OCI-LY7 (cell line): Measurements from ENCODE around the gene CSTPP1. TPM values are rescaled to one million over a fixed set of nuclear protein-coding genes. Genes with fewer than 3 reads are reported as not detected.

ENCODE experiments used
- BruUV-seq: library from RNA; stranded (reverse); fragments of 400-500 nt; replicated peaks from 2 replicates; lab custom pipeline; 2021; lab: Mats Ljungman, UMichigan
- CTCF ChIA-PET: fragments of 300-600 bp; sonication (Branson Sonifier 250); formaldehyde crosslinking; loops from one replicate; lab custom pipeline; 2022; ENCODE audit warnings: antibody characterized with exemption; ENCODE audit not compliant: unreplicated experiment; lab: Charles Lee
- POLR2A ChIA-PET: fragments of 300-600 bp; sonication (Branson Sonifier 250); formaldehyde crosslinking; loops from one replicate; lab custom pipeline; 2022; ENCODE audit warnings: antibody characterized with exemption; lab: Charles Lee
- DNase-seq: peaks from one replicate; pipeline ENCODE4 v3.0.0-alpha.2; 2015; ENCODE audit warnings: low spot score
- H2AFZ ChIP-seq: fragments of 200-600 bp; sonication (generic), shearing (Covaris generic); 2 replicates; pipeline ENCODE4 v1.6.1; 2014; ENCODE audit warnings: mild to moderate bottlenecking, antibody characterized with exemption, low read length, moderate library complexity
- H3K27ac ChIP-seq: fragments of 200-600 bp; sonication (generic); 2 replicates; pipeline ENCODE4 v1.5.1; 2014; ENCODE audit warnings: mixed run types, low read depth, mild to moderate bottlenecking, moderate library complexity, low read length, inconsistent platforms; ENCODE audit not compliant: poor library complexity, severe bottlenecking
- H3K36me3 ChIP-seq: fragments of 200-600 bp; sonication (generic); 2 replicates; pipeline ENCODE4 v1.6.1; 2014; ENCODE audit warnings: mild to moderate bottlenecking, antibody characterized with exemption, low read length, moderate library complexity, mixed read lengths; ENCODE audit not compliant: insufficient read depth
- H3K4me1 ChIP-seq: fragments of 200-600 bp; sonication (generic); 2 replicates; pipeline ENCODE4 v1.5.1; 2014; ENCODE audit warnings: mild to moderate bottlenecking, low read length; ENCODE audit not compliant: insufficient read depth, poor library complexity, severe bottlenecking
- H3K4me2 ChIP-seq: fragments of 200-600 bp; sonication (generic); 2 replicates; pipeline ENCODE4 v1.6.1; 2014; ENCODE audit warnings: mild to moderate bottlenecking, low read length
- H3K4me3 ChIP-seq: fragments of 200-600 bp; sonication (generic); 2 replicates; pipeline ENCODE4 v1.5.1; 2014; ENCODE audit warnings: mild to moderate bottlenecking, low read depth, low read length; ENCODE audit not compliant: poor library complexity, severe bottlenecking
- H3K79me2 ChIP-seq: fragments of 200-600 bp; sonication (generic); 2 replicates; pipeline ENCODE4 v1.6.1; 2016; ENCODE audit warnings: low read depth, mild to moderate bottlenecking, low read length, moderate library complexity, mixed read lengths; ENCODE audit not compliant: insufficient read depth
- H3K9me2 ChIP-seq: fragments of 200-600 bp; sonication (generic); 2 replicates; pipeline ENCODE4 v1.6.1; 2016; ENCODE audit warnings: mild to moderate bottlenecking, low read length, mixed read lengths; ENCODE audit not compliant: insufficient read depth
- H3K9me3 ChIP-seq: fragments of 200-600 bp; sonication (generic); 2 replicates; pipeline ENCODE4 v1.6.1; 2014; ENCODE audit warnings: mild to moderate bottlenecking, mixed run types, low read length, mixed read lengths
- H4K20me1 ChIP-seq: fragments of 200-600 bp; sonication (generic); 2 replicates; pipeline ENCODE4 v1.6.1; 2014; ENCODE audit warnings: mild to moderate bottlenecking, antibody characterized with exemption, low read length, moderate library complexity, mixed read lengths; ENCODE audit not compliant: insufficient read depth
- CTCF ChIP-seq: fragments of 200-600 bp; sonication (generic); conservative IDR thresholded peaks from 2 replicates; pipeline ENCODE4 v1.5.1; 2014; ENCODE audit warnings: mild to moderate bottlenecking, antibody characterized with exemption, low read length, moderate library complexity, mixed read lengths
- EZH2phosphoT487 ChIP-seq: fragments of 200-600 bp; sonication (generic); IDR thresholded peaks from 2 replicates; pipeline ENCODE4 v1.6.1; 2018; ENCODE audit warnings: low read depth, borderline replicate concordance, mild to moderate bottlenecking, mixed run types, antibody characterized with exemption, low read length, moderate library complexity, mixed read lengths
- intact Hi-C: fragments of 100-400 bp; cut with micrococcal nuclease; formaldehyde crosslinking; loops from one replicate; pipeline ENCODE4 v1.10.0; 2022; ENCODE audit not compliant: unreplicated experiment
- total RNA-seq, 2 experiments: library from RNA; depleted of rRNA in 1 of 2; stranded (reverse); fragments of >200 nt in 1 of 2; shearing (Covaris generic) in 1 of 2; gene quantifications; 2 replicates each; pipeline ENCODE4 v1.2.3, GENCODE V29; 2014 to 2022

Gene CSTPP1
- total RNA-seq, 2 experiments from 2014 or later = 39.6 to 43.1 TPM

- no peak for DNase-seq
- BruUV-seq = no TSS peak
- Histone ChIP-seq H3K4me1 (peaks cover 9% of the 10 kb centered on the region), H3K36me3 (no peaks in the 10 kb centered on the region), H4K20me1 (no peaks in the 10 kb centered on the region), H3K9me2 (no peaks in the 10 kb centered on the region), H2AFZ (peak within 1 kb of the TSS; percentile 21; the same call in 1 of the 2 replicates), H3K27ac (no peak within 1 kb of the TSS), H3K4me2 (peak within 1 kb of the TSS; percentile 68), H3K79me2 (no peaks in the 10 kb centered on the region), H3K9me3 (no peaks in the 10 kb centered on the region), H3K4me3 (peak within 1 kb of the TSS; percentile 30)
- POLR2A ChIA-PET = no interaction called here
- intact Hi-C loops = no loop called here
- CTCF ChIA-PET = no interaction called here
- no peak for TF ChIP-seq CTCF
These were observed 249.6 kb downstream of the CSTPP1 start, which contains the start of gene PACSIN3 for GRCh38 chr11:47186076-47186699. Gene PACSIN3, minus strand, starts transcription at chr11:47186434. Its CDS starts 3,707 bp downstream, at chr11:47182727.

- intact Hi-C loops = no loop called here
- no TSS peak for BruUV-seq
- POLR2A ChIA-PET = no interaction called here
These were observed 250.4 kb downstream of the CSTPP1 start for GRCh38 chr11:47186700-47187695.

More at GRCh38 chr11:47186700-47187695, 250.4 kb downstream of the CSTPP1 start:
- Histone ChIP-seq H3K36me3 (no peaks in the 10 kb centered on the region), H3K27ac (no peak overlapping the region), H3K4me2 (peak overlapping the region; percentile 68), H3K4me3 (peak overlapping the region; percentile 30), H3K9me3 (no peaks in the 10 kb centered on the region), H2AFZ (peak overlapping the region; percentile 21; the same call in 1 of the 2 replicates), H3K79me2 (no peaks in the 10 kb centered on the region), H3K4me1 (peaks cover 9% of the 10 kb centered on the region), H3K9me2 (no peaks in the 10 kb centered on the region), H4K20me1 (no peaks in the 10 kb centered on the region)
- DNase-seq = no peak
- TF ChIP-seq EZH2phosphoT487 (peak; percentile 98), CTCF (peak; percentile 25; the same call in 1 of the 2 replicates)
- CTCF ChIA-PET = no interaction called here
